Astrocyte (in vitro differentiated cells and primary cell): ENCODE measurements around the gene USP21.

Source experiments
- CTCF ChIP-seq: IDR thresholded peaks from 2 replicates; pipeline ENCODE4 v1.5.1; 2011; ENCODE audit warnings: low read depth, mild to moderate bottlenecking, inconsistent platforms, low read length, moderate library complexity; ENCODE audit not compliant: insufficient read depth
- EZH2 ChIP-seq: IDR thresholded peaks from 2 replicates; pipeline ENCODE4 v1.6.1; 2012; ENCODE audit warnings: mild to moderate bottlenecking, low read length, inconsistent platforms; ENCODE audit not compliant: insufficient read depth

- TF ChIP-seq CTCF (no peak), EZH2 (no peak)
These were observed 4.5 kb downstream of the USP21 start for GRCh38 chr1:161163793-161164192.
